Panc1 (cell line): ENCODE measurements around the gene C16orf90. TPM values are rescaled to one million over a fixed set of nuclear protein-coding genes. Genes with fewer than 3 reads are reported as not detected.

Experiments used
- ATAC-seq: fragments of 200-7000 bp; cut with Tn5 transposase; 2 replicates; pipeline ENCODE4 v1.9.1; 2020; ENCODE audit warnings: mild to moderate bottlenecking, moderate library complexity
- BruUV-seq: library from RNA; stranded (reverse); fragments of 400-500 nt; replicated peaks from 2 replicates; lab custom pipeline; 2021; lab: Mats Ljungman, UMichigan
- CTCF ChIA-PET: fragments of 300-600 bp; sonication (Branson Sonifier 250); formaldehyde crosslinking; loops from one replicate; lab custom pipeline; 2022; ENCODE audit warnings: antibody characterized with exemption; lab: Charles Lee
- POLR2A ChIA-PET: fragments of 300-600 bp; sonication (Branson Sonifier 250); formaldehyde crosslinking; loops from one replicate; lab custom pipeline; 2022; ENCODE audit warnings: antibody characterized with exemption; lab: Charles Lee
- DNase-seq: peaks from one replicate; pipeline ENCODE4 v3.0.0-alpha.2; 2010; ENCODE audit warnings: low read depth, low spot score
- H3K27ac ChIP-seq: 2 replicates; pipeline ENCODE4 v1.5.1; 2011; ENCODE audit warnings: mild to moderate bottlenecking, low read length, inconsistent platforms
- H3K27me3 ChIP-seq: fragments of 200-500 bp; sonication (Bioruptor generic); 2 replicates; pipeline ENCODE4 v1.6.0; 2014; ENCODE audit warnings: low read length, inconsistent platforms; ENCODE audit not compliant: control insufficient read depth, insufficient read depth
- H3K36me3 ChIP-seq: fragments of 200-500 bp; sonication (Bioruptor generic); 2 replicates; pipeline ENCODE4 v1.5.1; 2014; ENCODE audit warnings: inconsistent platforms, mild to moderate bottlenecking, low read length, moderate library complexity; ENCODE audit not compliant: control insufficient read depth, insufficient read depth
- H3K4me1 ChIP-seq: 2 replicates; pipeline ENCODE4 v1.5.1; 2011; ENCODE audit warnings: inconsistent platforms, mild to moderate bottlenecking, low read length, moderate library complexity; ENCODE audit not compliant: control insufficient read depth, insufficient read depth
- H3K4me3 ChIP-seq, 2 experiments: 2 replicates each; pipeline ENCODE4 v1.5.1; 2011 to 2012; ENCODE audit warnings: low read depth in 2 of 2, low read length in 2 of 2, mild to moderate bottlenecking in 2 of 2, inconsistent platforms in 1 of 2, moderate library complexity in 1 of 2
- H3K9me3 ChIP-seq: fragments of 200-500 bp; sonication (Bioruptor generic); 2 replicates; pipeline ENCODE4 v1.5.1; 2014; ENCODE audit warnings: low read depth, mild to moderate bottlenecking, inconsistent platforms, low read length, moderate library complexity; ENCODE audit not compliant: control insufficient read depth, insufficient read depth
- POLR2AphosphoS5 ChIP-seq: IDR thresholded peaks from 2 replicates; pipeline ENCODE4 v1.6.1; 2012; ENCODE audit warnings: mild to moderate bottlenecking, low read depth, low read length, moderate library complexity
- SIN3A ChIP-seq: IDR thresholded peaks from 2 replicates; pipeline ENCODE4 v1.6.1; 2012; ENCODE audit warnings: low read depth, mild to moderate bottlenecking, low read length, moderate library complexity, borderline replicate concordance; ENCODE audit not compliant: insufficient read depth
- TCF7L2 ChIP-seq: IDR thresholded peaks from 2 replicates; pipeline ENCODE4 v1.6.1; 2011; ENCODE audit warnings: mild to moderate bottlenecking, low read depth, low read length, inconsistent platforms
- in situ Hi-C: cut with HindIII; loops from 2 replicates; pipeline ENCODE4 v1.10.0; 2016; ENCODE audit warnings: low sequenced_read_pairs, low pct_unique_long_range_greater_than_20kb
- intact Hi-C: fragments of 100-400 bp; cut with micrococcal nuclease; formaldehyde crosslinking; loops from one replicate; pipeline ENCODE4 v1.10.0; 2022; ENCODE audit not compliant: unreplicated experiment
- total RNA-seq: library from RNA; stranded (reverse); gene quantifications from one replicate; pipeline ENCODE4 v1.2.1, GENCODE V29; 2021; ENCODE audit not compliant: unreplicated experiment
- TF ChIP-seq, protein P1 (sequence below): fragments of 450-650 bp; IDR thresholded peaks from 2 replicates; pipeline ENCODE4 v1.5.1; 2017; ENCODE audit warnings: mild to moderate bottlenecking
- TF ChIP-seq, protein P2 (sequence below), 2 experiments: IDR thresholded peaks; 2 replicates each; pipeline ENCODE4 v1.6.1; 2011 to 2012; ENCODE audit warnings: low read depth in 2 of 2, control low read depth in 1 of 2, low read length in 1 of 2, mild to moderate bottlenecking in 1 of 2, moderate library complexity in 1 of 2; ENCODE audit not compliant: insufficient read depth in 1 of 2

Gene C16orf90
- total RNA-seq, 1 experiment from 2014 or later: not detected

DNA sequence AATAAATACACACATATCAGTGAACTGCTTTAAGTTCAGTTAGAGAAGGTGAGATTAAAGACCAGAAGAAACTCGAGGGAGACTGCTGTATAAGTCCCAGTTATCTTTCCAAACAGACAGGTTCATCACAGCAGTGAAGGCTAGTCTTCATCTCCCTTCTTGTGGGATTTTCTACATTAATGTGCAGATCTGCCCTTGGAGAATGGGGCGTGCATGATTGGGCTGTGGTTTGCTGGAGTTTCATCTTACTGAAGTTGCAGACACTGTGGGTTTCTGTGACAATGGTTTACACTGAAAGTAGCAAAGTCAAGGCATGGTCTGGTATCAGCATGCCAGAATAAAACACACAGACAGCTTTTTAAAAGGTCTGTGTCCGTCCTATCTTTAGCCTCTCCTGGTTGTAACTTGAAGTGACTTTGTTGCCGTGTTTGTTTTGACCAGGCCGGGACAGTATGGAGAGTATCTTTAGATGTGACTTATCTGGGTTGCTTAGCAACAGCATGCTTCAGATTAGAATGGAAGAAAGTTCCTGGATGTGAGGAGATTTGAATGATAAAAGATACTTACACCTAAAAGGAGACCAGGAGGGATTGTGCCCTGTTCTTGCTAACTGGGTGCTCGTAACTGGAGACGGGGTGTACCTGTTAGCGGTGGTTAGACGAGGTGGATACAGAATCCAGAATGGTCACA lies 35.7 kb downstream of the C16orf90 start:
- POLR2A ChIA-PET: no interaction called here
- no TSS peak for BruUV-seq

DNA sequence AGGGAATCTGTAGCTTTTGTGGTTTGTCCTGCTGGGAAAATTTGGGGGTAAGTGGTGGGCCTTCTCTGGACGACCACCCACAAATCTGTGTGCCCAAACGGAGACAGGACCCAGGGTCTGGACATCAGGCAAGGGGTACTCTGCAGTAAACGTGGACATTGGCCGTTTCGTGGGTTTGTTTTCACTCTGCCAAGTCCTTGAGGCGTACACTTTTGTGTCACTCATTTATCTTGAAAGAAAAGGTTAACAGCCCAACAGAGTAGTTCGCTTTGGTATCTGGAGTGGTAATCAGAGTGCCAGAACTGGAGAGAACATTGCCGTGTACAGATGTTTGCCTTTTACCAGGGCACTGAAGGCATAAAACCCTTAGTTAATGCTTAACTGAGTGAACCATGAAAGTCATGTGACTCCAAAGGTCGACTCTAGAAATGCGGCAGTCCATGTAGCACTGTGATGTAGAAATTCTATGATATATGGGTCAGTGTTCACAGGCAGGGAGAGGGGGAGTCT lies 36.4 kb downstream of the C16orf90 start:
- H3K27ac ChIP-seq: peak overlapping the region; percentile 93
- H3K27me3 ChIP-seq: no peaks in the 10 kb centered on the region
- ATAC-seq (no peak), DNase-seq (no peak)
- ChIA-PET POLR2A (no interaction called here), CTCF (no interaction called here)
- H3K4me3 ChIP-seq: peak overlapping the region; percentile 73 to 84
- in situ Hi-C loops: no loop called here
- no peaks in the 10 kb centered on the region for H3K9me3 ChIP-seq
- H3K4me1 ChIP-seq: peaks cover 43% of the 10 kb centered on the region
- no TSS peak for BruUV-seq
- TF ChIP-seq, protein P1, sequence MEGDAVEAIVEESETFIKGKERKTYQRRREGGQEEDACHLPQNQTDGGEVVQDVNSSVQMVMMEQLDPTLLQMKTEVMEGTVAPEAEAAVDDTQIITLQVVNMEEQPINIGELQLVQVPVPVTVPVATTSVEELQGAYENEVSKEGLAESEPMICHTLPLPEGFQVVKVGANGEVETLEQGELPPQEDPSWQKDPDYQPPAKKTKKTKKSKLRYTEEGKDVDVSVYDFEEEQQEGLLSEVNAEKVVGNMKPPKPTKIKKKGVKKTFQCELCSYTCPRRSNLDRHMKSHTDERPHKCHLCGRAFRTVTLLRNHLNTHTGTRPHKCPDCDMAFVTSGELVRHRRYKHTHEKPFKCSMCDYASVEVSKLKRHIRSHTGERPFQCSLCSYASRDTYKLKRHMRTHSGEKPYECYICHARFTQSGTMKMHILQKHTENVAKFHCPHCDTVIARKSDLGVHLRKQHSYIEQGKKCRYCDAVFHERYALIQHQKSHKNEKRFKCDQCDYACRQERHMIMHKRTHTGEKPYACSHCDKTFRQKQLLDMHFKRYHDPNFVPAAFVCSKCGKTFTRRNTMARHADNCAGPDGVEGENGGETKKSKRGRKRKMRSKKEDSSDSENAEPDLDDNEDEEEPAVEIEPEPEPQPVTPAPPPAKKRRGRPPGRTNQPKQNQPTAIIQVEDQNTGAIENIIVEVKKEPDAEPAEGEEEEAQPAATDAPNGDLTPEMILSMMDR: no peak
- intact Hi-C loops: no loop called here
- H3K36me3 ChIP-seq: peaks cover 2% of the 10 kb centered on the region; the same call in 1 of the 2 replicates

More for the DNA sequence above, 35.7 kb downstream of the C16orf90 start:
- ATAC-seq (no peak), DNase-seq (no peak)
- TF ChIP-seq, protein P1: no peak
- TF ChIP-seq, protein P2, sequence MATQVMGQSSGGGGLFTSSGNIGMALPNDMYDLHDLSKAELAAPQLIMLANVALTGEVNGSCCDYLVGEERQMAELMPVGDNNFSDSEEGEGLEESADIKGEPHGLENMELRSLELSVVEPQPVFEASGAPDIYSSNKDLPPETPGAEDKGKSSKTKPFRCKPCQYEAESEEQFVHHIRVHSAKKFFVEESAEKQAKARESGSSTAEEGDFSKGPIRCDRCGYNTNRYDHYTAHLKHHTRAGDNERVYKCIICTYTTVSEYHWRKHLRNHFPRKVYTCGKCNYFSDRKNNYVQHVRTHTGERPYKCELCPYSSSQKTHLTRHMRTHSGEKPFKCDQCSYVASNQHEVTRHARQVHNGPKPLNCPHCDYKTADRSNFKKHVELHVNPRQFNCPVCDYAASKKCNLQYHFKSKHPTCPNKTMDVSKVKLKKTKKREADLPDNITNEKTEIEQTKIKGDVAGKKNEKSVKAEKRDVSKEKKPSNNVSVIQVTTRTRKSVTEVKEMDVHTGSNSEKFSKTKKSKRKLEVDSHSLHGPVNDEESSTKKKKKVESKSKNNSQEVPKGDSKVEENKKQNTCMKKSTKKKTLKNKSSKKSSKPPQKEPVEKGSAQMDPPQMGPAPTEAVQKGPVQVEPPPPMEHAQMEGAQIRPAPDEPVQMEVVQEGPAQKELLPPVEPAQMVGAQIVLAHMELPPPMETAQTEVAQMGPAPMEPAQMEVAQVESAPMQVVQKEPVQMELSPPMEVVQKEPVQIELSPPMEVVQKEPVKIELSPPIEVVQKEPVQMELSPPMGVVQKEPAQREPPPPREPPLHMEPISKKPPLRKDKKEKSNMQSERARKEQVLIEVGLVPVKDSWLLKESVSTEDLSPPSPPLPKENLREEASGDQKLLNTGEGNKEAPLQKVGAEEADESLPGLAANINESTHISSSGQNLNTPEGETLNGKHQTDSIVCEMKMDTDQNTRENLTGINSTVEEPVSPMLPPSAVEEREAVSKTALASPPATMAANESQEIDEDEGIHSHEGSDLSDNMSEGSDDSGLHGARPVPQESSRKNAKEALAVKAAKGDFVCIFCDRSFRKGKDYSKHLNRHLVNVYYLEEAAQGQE (IDR thresholded peaks at IDR 0.05; ENCODE audit: insufficient read depth in 1 of 2, low read depth in 2 of 2, low read length in 1 of 2): no peak
- no peak for TF ChIP-seq SIN3A
- TF ChIP-seq TCF7L2: no peak
- no peak for TF ChIP-seq POLR2AphosphoS5
- in situ Hi-C loops: no loop called here
- peaks cover 2% of the 10 kb centered on the region; the same call in 1 of the 2 replicates for H3K36me3 ChIP-seq
- peak overlapping the region; percentile 93 for H3K27ac ChIP-seq
- CTCF ChIA-PET: interaction anchor here (0.6 kb wide), 1 partner anchor 9 kb away, joined by 3 read pairs; no protein-coding TSS in a partner anchor
- intact Hi-C loops: no loop called here
- no peaks in the 10 kb centered on the region for H3K9me3 ChIP-seq
- H3K4me1 ChIP-seq: peaks cover 45% of the 10 kb centered on the region
- H3K27me3 ChIP-seq: no peaks in the 10 kb centered on the region
- peak overlapping the region; percentile 73 to 84 for H3K4me3 ChIP-seq
